Cardiac muscle cell (in vitro differentiated cells and primary cell): Measurements from ENCODE around the gene ARNT2. TPM values are rescaled to one million over a fixed set of nuclear protein-coding genes. Genes with fewer than 3 reads are reported as not detected.
A peak's percentile ranks its signal among the peaks of the same experiment; 100 is the strongest.

ENCODE experiments used
- DNase-seq, 2 donors: peaks; one replicate each; pipeline versions ENCODE4 v3.0.0 to v3.0.0-alpha.2; 2010 to 2017; ENCODE audit warnings: low read depth in 1 of 2, low spot score in 1 of 2
- H3K27ac ChIP-seq: fragments of 200-600 bp; sonication (generic); 2 replicates; pipeline ENCODE4 v1.5.1; 2016
- H3K27me3 ChIP-seq: fragments of 200-600 bp; sonication (generic); 2 replicates; pipeline ENCODE4 v1.6.0; 2016; ENCODE audit warnings: control low read depth
- H3K36me3 ChIP-seq: fragments of 200-600 bp; sonication (generic); 2 replicates; pipeline ENCODE4 v1.5.1; 2016; ENCODE audit warnings: control low read depth
- H3K4me1 ChIP-seq: fragments of 200-600 bp; sonication (generic); 2 replicates; pipeline ENCODE4 v1.8.1; 2017; ENCODE audit warnings: low read depth, mild to moderate bottlenecking, mixed run types
- H3K4me3 ChIP-seq: fragments of 200-600 bp; sonication (generic); 2 replicates; pipeline ENCODE4 v1.5.1; 2016; ENCODE audit warnings: mild to moderate bottlenecking
- H3K9me3 ChIP-seq: fragments of 200-600 bp; sonication (generic); 2 replicates; pipeline ENCODE4 v1.5.1; 2017; ENCODE audit warnings: low read depth, mild to moderate bottlenecking, control low read depth
- polyA plus RNA-seq: library from polyadenylated mRNA; unstranded; fragments of >200 nt; fragmentation: Nextera tagmentation; extraction: Ambion mirVana; gene quantifications from 2 replicates; pipeline ENCODE4 v1.2.1, GENCODE V29; 2016
- total RNA-seq: library from RNA; depleted of rRNA; stranded (reverse); fragments of >200 nt; gene quantifications from 2 replicates; pipeline ENCODE4 v1.2.3, GENCODE V29; 2016
- TF ChIP-seq, protein P1 (sequence below): IDR thresholded peaks from 2 replicates; pipeline ENCODE4 v1.5.1; 2012; ENCODE audit warnings: low read depth, mild to moderate bottlenecking, low read length

Gene ARNT2
- total and polyA plus RNA-seq, 2 experiments from 2014 or later, result 3.8 to 4.4 TPM

DNA sequence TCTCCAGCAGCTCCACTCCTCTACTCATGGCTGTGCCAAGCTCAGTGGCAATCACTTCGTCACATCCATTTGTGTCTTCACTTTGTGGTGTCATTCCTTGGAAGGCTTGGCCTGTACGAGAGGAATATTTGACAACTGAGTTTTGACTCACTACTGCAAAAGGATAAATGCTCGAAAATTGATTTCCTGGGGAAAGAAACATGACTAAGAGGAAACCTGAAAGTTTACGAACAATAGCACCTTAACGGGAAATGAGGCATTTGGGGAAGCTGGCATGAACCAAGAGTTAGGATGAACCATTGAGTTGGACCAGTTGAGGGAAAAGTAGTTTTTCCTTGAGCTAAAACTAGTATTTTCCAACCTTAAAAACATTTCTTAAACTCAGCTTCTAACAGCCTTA, 216.7 kb downstream of the ARNT2 start:
- Histone ChIP-seq H3K27ac (no peak overlapping the region), H3K4me1 (no peaks in the 10 kb centered on the region), H3K4me3 (no peak overlapping the region), H3K27me3 (no peaks in the 10 kb centered on the region), H3K36me3 (no peaks in the 10 kb centered on the region), H3K9me3 (no peaks in the 10 kb centered on the region)
- TF ChIP-seq, protein P1, sequence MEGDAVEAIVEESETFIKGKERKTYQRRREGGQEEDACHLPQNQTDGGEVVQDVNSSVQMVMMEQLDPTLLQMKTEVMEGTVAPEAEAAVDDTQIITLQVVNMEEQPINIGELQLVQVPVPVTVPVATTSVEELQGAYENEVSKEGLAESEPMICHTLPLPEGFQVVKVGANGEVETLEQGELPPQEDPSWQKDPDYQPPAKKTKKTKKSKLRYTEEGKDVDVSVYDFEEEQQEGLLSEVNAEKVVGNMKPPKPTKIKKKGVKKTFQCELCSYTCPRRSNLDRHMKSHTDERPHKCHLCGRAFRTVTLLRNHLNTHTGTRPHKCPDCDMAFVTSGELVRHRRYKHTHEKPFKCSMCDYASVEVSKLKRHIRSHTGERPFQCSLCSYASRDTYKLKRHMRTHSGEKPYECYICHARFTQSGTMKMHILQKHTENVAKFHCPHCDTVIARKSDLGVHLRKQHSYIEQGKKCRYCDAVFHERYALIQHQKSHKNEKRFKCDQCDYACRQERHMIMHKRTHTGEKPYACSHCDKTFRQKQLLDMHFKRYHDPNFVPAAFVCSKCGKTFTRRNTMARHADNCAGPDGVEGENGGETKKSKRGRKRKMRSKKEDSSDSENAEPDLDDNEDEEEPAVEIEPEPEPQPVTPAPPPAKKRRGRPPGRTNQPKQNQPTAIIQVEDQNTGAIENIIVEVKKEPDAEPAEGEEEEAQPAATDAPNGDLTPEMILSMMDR, result no peak
- DNase-seq, result no peak

DNA sequence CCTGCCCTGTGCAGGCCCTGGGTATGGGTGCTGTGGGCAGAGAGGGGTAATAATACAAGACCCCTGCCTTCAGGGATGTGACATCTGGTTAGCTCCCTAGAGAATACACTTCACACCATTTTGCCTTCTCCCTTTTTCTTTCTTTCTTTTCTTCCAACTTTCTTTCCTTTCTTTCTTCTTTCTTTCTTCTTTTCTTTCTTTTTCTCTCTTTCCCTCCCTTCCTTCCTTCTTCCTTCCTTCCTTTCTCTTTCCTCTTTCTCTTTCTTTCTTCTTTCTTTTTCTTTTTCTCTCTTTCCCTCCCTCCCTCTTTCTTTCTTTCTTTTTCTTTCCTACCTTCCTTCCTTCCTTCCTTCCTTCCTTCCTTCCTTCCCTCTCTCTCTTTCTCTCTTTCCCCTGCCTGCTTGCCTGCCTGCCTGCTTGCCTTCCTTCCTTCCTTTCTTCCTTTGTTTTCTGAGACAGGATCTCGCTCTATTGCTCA, 222.5 kb downstream of the ARNT2 start:
- H3K4me1 ChIP-seq, result no peaks in the 10 kb centered on the region
- no peaks in the 10 kb centered on the region for H3K27me3 ChIP-seq
- no peak overlapping the region for H3K27ac ChIP-seq

DNA sequence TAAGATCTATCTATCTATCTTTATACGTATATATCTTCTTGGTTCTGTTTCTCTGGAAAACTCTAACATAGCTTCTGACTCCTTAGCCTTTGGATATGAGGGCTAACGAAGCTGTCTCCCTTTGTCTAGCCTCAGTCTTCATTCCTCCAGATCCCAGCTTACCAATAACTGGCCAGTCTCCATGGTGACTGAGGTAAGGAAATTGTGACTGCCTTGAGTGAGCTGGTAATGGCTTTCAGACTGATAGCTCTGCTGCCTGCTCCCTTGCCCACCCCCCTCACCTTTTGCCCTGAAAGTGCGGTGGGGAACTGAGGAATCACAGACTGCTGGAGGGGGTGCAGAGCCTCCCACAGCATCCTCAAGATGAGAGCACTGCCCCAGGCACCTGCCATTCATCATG, 225.2 kb downstream of the ARNT2 start:
- DNase-seq, result no peak
- Histone ChIP-seq H3K9me3 (no peaks in the 10 kb centered on the region), H3K4me3 (no peak overlapping the region), H3K4me1 (no peaks in the 10 kb centered on the region), H3K27me3 (no peaks in the 10 kb centered on the region), H3K27ac (no peak overlapping the region), H3K36me3 (no peaks in the 10 kb centered on the region)
- TF ChIP-seq, protein P1, result no peak

More for the DNA sequence above, 222.5 kb downstream of the ARNT2 start:
- no peaks in the 10 kb centered on the region for H3K9me3 ChIP-seq
- DNase-seq, result no peak
- H3K4me3 ChIP-seq, result no peak overlapping the region
- TF ChIP-seq, protein P1, result no peak
- no peaks in the 10 kb centered on the region for H3K36me3 ChIP-seq

DNA sequence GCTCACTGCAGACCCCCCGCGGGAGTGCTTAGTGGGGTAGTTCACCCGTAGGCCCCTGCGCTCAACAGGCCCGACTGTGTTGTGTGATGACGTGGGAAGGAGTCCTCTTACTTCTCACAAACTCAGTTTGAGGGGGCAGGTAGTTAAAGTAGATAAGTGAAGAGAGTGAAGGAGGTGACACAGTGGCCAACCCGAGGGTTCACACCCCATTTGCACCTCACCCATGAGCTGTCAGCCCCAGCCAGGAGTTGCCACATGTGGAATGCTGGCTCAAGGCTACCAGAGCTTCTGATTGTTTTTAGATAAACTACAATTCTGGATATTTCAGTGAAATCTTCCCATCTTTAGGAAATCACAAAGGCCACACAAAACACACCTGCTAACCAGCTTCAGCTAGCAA, 226.8 kb downstream of the ARNT2 start:
- TF ChIP-seq, protein P1, result no peak
- Histone ChIP-seq H3K36me3 (no peaks in the 10 kb centered on the region), H3K9me3 (no peaks in the 10 kb centered on the region), H3K27me3 (no peaks in the 10 kb centered on the region), H3K4me1 (no peaks in the 10 kb centered on the region), H3K27ac (no peak overlapping the region), H3K4me3 (no peak overlapping the region)
- DNase-seq, result no peak

DNA sequence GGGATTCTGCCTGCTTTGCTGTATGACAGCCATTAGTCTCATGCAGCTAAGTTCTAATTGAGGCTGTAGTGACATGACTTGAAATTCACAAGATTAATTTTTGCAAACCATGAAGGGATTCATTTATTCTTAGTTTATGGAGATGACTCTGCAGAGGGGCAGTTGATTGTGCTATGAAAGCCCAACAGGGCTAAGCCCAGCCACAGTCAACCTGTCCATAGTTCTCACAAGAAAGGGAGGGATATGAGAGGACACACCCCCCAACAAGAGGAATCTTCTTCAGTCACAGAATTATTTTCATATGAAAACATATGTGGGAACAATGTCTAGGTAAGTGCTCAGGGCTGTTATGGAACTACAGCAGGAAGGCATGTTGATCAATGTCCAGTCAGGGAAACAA, 229.0 kb downstream of the ARNT2 start:
- no peak for DNase-seq
- H3K27ac ChIP-seq, result no peak overlapping the region
- no peaks in the 10 kb centered on the region for H3K27me3 ChIP-seq
- H3K9me3 ChIP-seq, result no peaks in the 10 kb centered on the region
- TF ChIP-seq, protein P1, result no peak
- no peaks in the 10 kb centered on the region for H3K36me3 ChIP-seq
- no peaks in the 10 kb centered on the region for H3K4me1 ChIP-seq
- no peak overlapping the region for H3K4me3 ChIP-seq

DNA sequence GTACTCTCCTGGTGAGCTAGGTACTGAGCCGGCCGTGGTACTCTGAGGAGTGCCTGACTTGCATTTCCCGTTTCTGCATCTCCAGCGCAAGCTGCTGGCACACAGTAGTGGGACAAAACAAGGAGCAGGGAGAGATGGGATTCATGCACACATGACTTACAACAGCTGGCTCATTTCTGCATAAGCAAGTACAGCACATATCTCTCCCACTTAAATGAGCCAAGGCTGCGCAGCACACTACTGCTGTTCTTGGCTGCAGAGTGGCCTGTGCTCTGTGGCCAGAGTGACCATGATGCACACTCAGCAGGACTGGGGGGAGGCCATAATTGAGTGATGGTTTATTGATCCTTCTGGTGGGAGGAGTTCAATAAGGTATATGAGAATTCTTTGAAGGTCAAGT, 231.8 kb downstream of the ARNT2 start:
- H3K4me1 ChIP-seq, result no peaks in the 10 kb centered on the region
- no peaks in the 10 kb centered on the region for H3K36me3 ChIP-seq
- no peaks in the 10 kb centered on the region for H3K27me3 ChIP-seq
- TF ChIP-seq, protein P1, result no peak
- DNase-seq, result peak in 1 of 2 donors; percentile 60
- no peak overlapping the region for H3K27ac ChIP-seq
- H3K9me3 ChIP-seq, result no peaks in the 10 kb centered on the region
- H3K4me3 ChIP-seq, result no peak overlapping the region
